ENCODE data around the gene PIP. TPM values are rescaled to one million over a fixed set of nuclear protein-coding genes. Genes with fewer than 3 reads are reported as not detected.

PIP gene
- total RNA-seq, 6 experiments from 2014 or later, result not detected

DNA sequence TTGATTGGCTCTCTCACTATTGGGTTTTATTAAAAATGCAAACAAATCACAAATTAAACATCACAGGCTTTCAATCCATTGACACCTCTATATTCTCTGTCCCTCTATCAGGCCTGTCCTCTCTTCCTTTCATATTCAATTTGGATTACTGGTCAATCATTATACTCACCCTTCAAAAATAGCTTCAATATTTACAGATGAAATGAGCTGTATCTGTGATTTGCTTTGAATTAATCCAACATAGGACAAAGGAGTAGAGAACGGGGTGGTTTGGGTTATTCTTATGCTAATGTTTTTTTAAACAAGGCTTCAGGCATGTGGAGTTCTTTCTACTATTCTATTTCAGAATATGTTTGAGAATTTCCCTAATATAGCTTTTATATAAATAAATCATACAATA, 53.7 kb downstream of the PIP start:
- DNase-seq (no peak), ATAC-seq (no peak)
- Histone ChIP-seq H3K27ac (no peak overlapping the region), H3K4me1 (no peaks in the 10 kb centered on the region), H3K9me3 (no peaks in the 10 kb centered on the region), H3K4me3 (no peak overlapping the region), H3K36me3 (no peaks in the 10 kb centered on the region), H3K27me3 (no peaks in the 10 kb centered on the region)
- TF ChIP-seq CTCF (IDR thresholded peaks at IDR 0.05), result no peak
- TF ChIP-seq POLR2A (IDR thresholded peaks at IDR 0.05), result no peak
- 55% methylated on average over 1 of the region's 1 CpG for WGBS (ENCODE audit: insufficient coverage, low coverage, low lambda C conversion rate, missing lambda C conversion rate)
- intact Hi-C loops (cut with DNase I), result no loop called here

DNA sequence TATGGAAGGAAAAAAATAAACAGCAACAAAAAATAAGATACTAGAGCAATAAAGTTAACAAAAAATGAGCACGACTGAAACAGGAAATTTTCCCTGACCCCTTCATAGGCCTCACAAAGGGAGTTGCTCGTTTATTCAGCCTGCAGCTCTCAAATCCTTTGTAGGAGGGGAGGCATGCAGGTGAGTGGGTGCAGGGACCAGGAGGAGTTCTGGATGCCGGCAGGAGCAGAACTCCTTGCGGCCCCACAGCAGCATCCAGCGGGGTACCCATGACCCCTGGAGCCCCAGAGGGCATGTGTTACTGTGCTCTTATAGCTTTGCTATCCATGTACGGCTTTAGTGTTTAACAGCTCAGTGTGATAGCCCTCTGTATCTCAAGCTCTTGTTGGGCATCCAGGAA, 57.1 kb downstream of the PIP start:
- H3K4me1 ChIP-seq, result no peaks in the 10 kb centered on the region
- no peaks in the 10 kb centered on the region for H3K27me3 ChIP-seq
- H3K36me3 ChIP-seq, result no peaks in the 10 kb centered on the region
- ATAC-seq, result no peak
- intact Hi-C loops (cut with DNase I), result no loop called here
- no peak overlapping the region for H3K4me3 ChIP-seq
- no peak for DNase-seq
- H3K27ac ChIP-seq, result no peak overlapping the region
- 56% methylated on average over 3 of the region's 6 CpGs for WGBS (ENCODE audit: insufficient coverage, low coverage, low lambda C conversion rate, missing lambda C conversion rate)
- TF ChIP-seq POLR2A (IDR thresholded peaks at IDR 0.05), result no peak
- TF ChIP-seq CTCF (IDR thresholded peaks at IDR 0.05), result no peak
- no peaks in the 10 kb centered on the region for H3K9me3 ChIP-seq

Other genes starting within 250 kb of the PIP start
- gene TRPV6, start 246.3 kb upstream of the PIP start, total RNA-seq, result 1 to 10 TPM in 2 of 6 experiments, under 1 TPM in 4; 0.06 to 1.5 (median 0.75) TPM
- not detected for gene TRPV5, start 198.3 kb upstream of the PIP start, total RNA-seq
- gene LLCFC1, start 192.6 kb upstream of the PIP start, total RNA-seq, result not detected
- gene KEL, start 169.7 kb upstream of the PIP start, total RNA-seq, result 1 to 10 TPM in 2 of 6 experiments, under 1 TPM in 1, not detected in 3; 0.46 to 2.0 (median 1.4) TPM
- gene OR9A2, start 104.9 kb upstream of the PIP start, total RNA-seq, result not detected
- gene OR6V1, start 79.7 kb upstream of the PIP start, total RNA-seq, result not detected
- gene TAS2R39, start 51.3 kb downstream of the PIP start, total RNA-seq, result not detected
- gene TAS2R40, start 90.0 kb downstream of the PIP start, total RNA-seq, result not detected
- 100 to 1,000 TPM; 209 to 315 (median 257) TPM for gene GSTK1, start 131.4 kb downstream of the PIP start, total RNA-seq
- 10 to 100 TPM in 5 of 6 experiments, 1 to 10 TPM in 1; 7.0 to 20.8 (median 14.8) TPM for gene TMEM139, start 152.9 kb downstream of the PIP start, total RNA-seq
- gene CASP2, start 156.3 kb downstream of the PIP start, total RNA-seq, result 1 to 10 TPM; 5.3 to 8.7 (median 6.7) TPM
- gene CLCN1, start 184.0 kb downstream of the PIP start, total RNA-seq, result not detected
- gene FAM131B, start 230.6 kb downstream of the PIP start, total RNA-seq, result under 1 TPM; 0.05 to 0.51 (median 0.14) TPM
- gene ZYX, start 249.3 kb downstream of the PIP start, total RNA-seq, result 100 to 1,000 TPM in 1 of 6 experiments, 10 to 100 TPM in 5; 29.7 to 129 (median 43.6) TPM